Activated naive CD4-positive, alpha-beta T cell treated with anti-CD3 and anti-CD28 coated beads, Interleukin-2, amount 50 U/mL, for 72 hours (primary cell): Measurements from ENCODE around the gene ZNF398. TPM values are rescaled to one million over a fixed set of nuclear protein-coding genes. Genes with fewer than 3 reads are reported as not detected.

Experiments used
- ATAC-seq, 2 donors: fragments of 150-1000 bp; cut with Tn5 transposase; 2 replicates each; pipeline ENCODE4 v1.10.0; 2021; ENCODE audit warnings: mild to moderate bottlenecking in 2 of 2, moderate library complexity in 2 of 2
- DNase-seq, 2 donors: peaks; one replicate each; pipeline ENCODE4 v3.0.0; 2021 to 2022; ENCODE audit warnings: low spot score in 2 of 2
- H3K27ac Mint-ChIP-seq, 2 donors: one replicate each; pipeline ENCODE4 v1.8.0; 2022; ENCODE audit warnings: mild to moderate bottlenecking in 2 of 2, mixed read lengths in 2 of 2
- H3K36me3 Mint-ChIP-seq, 2 donors: one replicate each; pipeline ENCODE4 v1.8.0; 2022; ENCODE audit warnings: mixed read lengths in 2 of 2
- H3K9me3 Mint-ChIP-seq, 2 donors: one replicate each; pipeline ENCODE4 v1.8.0; 2022; ENCODE audit warnings: mixed read lengths in 2 of 2
- total RNA-seq, 2 donors: library from RNA; stranded (reverse); gene quantifications; one replicate each; pipeline ENCODE4 v1.2.3, GENCODE V29; 2022

Gene ZNF398
- total RNA-seq, 2 donors from 2014 or later = 6.6 to 8.7 TPM

DNA sequence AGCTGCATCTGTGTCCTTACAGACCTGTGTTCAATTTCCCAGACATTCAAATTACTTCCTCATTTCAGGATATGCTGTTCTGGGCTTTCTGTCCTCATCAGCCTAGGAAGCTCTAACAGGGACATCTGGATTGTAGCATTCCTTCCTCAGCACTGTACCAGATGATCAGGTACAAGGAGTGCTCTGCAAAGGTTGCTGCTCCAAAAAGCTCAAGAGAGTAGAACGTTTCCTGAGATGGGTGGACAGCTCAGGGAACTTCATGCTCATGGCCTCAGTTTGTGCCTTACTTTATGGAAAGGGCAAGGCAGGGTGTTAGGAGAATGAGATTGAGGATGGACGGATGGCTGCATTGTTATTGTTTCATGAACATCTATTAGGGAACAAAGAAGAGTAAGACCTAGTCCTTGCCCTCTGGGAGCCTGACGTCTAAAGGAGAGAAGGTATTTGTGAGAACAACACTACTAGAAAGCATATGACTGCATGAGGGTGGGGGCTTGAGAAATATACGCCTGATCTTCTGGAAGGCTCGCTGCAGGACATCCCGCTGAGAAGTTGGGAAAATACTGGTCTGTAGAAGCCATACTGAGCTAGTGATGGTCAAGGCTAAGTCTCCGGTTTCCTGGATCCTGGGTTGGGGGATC, 81.7 kb downstream of the ZNF398 start:
- Mint-ChIP-seq H3K9me3 (no peaks in the 10 kb centered on the region), H3K36me3 (peaks cover 13% of the 10 kb centered on the region in 2 donors), H3K27ac (no peak overlapping the region)
- ATAC-seq (no peak), DNase-seq (no peak)

DNA sequence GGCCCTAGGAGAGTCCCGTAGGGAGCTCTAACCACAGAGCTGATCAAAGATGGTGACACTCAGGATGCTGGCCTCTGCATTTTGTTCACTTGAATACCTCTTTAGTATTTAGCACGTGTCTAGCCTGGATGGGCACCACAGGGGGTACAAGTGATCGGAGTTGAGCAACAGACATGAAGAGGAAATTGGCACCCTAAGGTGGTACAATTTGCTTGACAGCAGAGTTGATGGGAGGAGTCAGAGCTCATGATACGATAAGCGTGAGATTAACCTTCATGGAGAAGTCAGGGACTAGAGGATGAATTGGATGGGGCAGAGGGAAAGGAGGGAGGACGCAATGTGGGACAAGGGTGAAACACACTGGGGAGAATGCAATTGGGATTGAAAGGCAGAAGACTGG, 82.3 kb downstream of the ZNF398 start:
- ATAC-seq (no peak), DNase-seq (no peak)
- Mint-ChIP-seq H3K36me3 (peaks cover 13% of the 10 kb centered on the region in 2 donors), H3K27ac (no peak overlapping the region), H3K9me3 (no peaks in the 10 kb centered on the region)

GRCh38 chr7:149232362-149232761, 85.1 kb downstream of the ZNF398 start:
- ATAC-seq = no peak
- H3K27ac Mint-ChIP-seq = no peak overlapping the region
- H3K36me3 Mint-ChIP-seq = no peaks in the 10 kb centered on the region
- H3K9me3 Mint-ChIP-seq = no peaks in the 10 kb centered on the region
- no peak for DNase-seq

Other genes starting within 250 kb of the ZNF398 start
- gene PDIA4, start 118.9 kb upstream of the ZNF398 start, total RNA-seq = 10 to 100 TPM; 56.7 to 78.0 TPM
- gene ZNF786, start 56.7 kb upstream of the ZNF398 start, total RNA-seq = 1 to 10 TPM; 4.3 to 4.7 TPM
- gene ZNF425, start 21.1 kb upstream of the ZNF398 start, total RNA-seq = under 1 TPM; 0.34 to 0.45 TPM
- gene ZNF282, start 48.1 kb downstream of the ZNF398 start, total RNA-seq = 10 to 100 TPM; 23.5 to 35.6 TPM
- gene ZNF212, start 92.2 kb downstream of the ZNF398 start, total RNA-seq = 10 to 100 TPM; 12.1 to 13.3 TPM
- gene ZNF783, start 114.7 kb downstream of the ZNF398 start, total RNA-seq = 10 to 100 TPM in 1 of 2 donors, 1 to 10 TPM in 1; 7.6 to 18.2 TPM